ENCODE results near the gene MARCHF3. TPM values are rescaled to one million over a fixed set of nuclear protein-coding genes. Genes with fewer than 3 reads are reported as not detected.

MARCHF3 gene
- total RNA-seq, 4 donors from 2014 or later, result 1.7 to 13.9 (median 2.5) TPM

GRCh38 chr5:127002390-127002789 is 28.0 kb downstream of the MARCHF3 start:
- H3K27me3 ChIP-seq, result no peaks in the 10 kb centered on the region
- intact Hi-C loops (cut with DNase I), result no loop called here
- no peak overlapping the region for H3K27ac ChIP-seq (replicated peaks in 1 of 4)
- no peaks in the 10 kb centered on the region for H3K9me3 ChIP-seq
- no peak overlapping the region for H3K4me3 ChIP-seq
- DNase-seq (ENCODE audit: extremely low spot score), result no peak
- H3K36me3 ChIP-seq, result no peaks in the 10 kb centered on the region
- H3K4me1 ChIP-seq, result peaks cover 0 to 30% (median 2%) of the 10 kb centered on the region in 4 donors
- TF ChIP-seq POLR2AphosphoS5 (IDR thresholded peaks at IDR 0.05) (no peak), CTCF (IDR thresholded peaks at IDR 0.05) (no peak), POLR2A (IDR thresholded peaks at IDR 0.05; ENCODE audit: low read depth) (no peak), EP300 (IDR thresholded peaks at IDR 0.05) (no peak)
- WGBS, result 58% methylated on average over 3 of the region's 3 CpGs

- 79% methylated on average over 4 of the region's 4 CpGs for WGBS
- TF ChIP-seq CTCF (IDR thresholded peaks at IDR 0.05), result no peak
- no peak for TF ChIP-seq POLR2AphosphoS5 (IDR thresholded peaks at IDR 0.05)
- no peak for TF ChIP-seq POLR2A (IDR thresholded peaks at IDR 0.05; ENCODE audit: low read depth)
- TF ChIP-seq EP300 (IDR thresholded peaks at IDR 0.05), result no peak
- no peak for DNase-seq (ENCODE audit: extremely low spot score)
- Histone ChIP-seq H3K4me1 (peaks cover 0 to 28% (median 2%) of the 10 kb centered on the region in 4 donors), H3K4me3 (no peak overlapping the region), H3K27me3 (no peaks in the 10 kb centered on the region), H3K27ac (replicated peaks in 1 of 4) (no peak overlapping the region), H3K36me3 (no peaks in the 10 kb centered on the region), H3K9me3 (no peaks in the 10 kb centered on the region)
- intact Hi-C loops (cut with DNase I), result no loop called here
These were observed 28.6 kb downstream of the MARCHF3 start for GRCh38 chr5:127001621-127002296.

- H3K27ac ChIP-seq (replicated peaks in 1 of 4), result no peak overlapping the region
- no peaks in the 10 kb centered on the region for H3K27me3 ChIP-seq
- H3K9me3 ChIP-seq, result no peaks in the 10 kb centered on the region
- 78% methylated on average over 3 of the region's 3 CpGs for WGBS
- H3K36me3 ChIP-seq, result no peaks in the 10 kb centered on the region
- H3K4me3 ChIP-seq, result no peak overlapping the region
- TF ChIP-seq POLR2AphosphoS5 (IDR thresholded peaks at IDR 0.05), result no peak
- TF ChIP-seq POLR2A (IDR thresholded peaks at IDR 0.05; ENCODE audit: low read depth), result no peak
- TF ChIP-seq EP300 (IDR thresholded peaks at IDR 0.05), result no peak
- TF ChIP-seq CTCF (IDR thresholded peaks at IDR 0.05), result no peak
- no peak for DNase-seq (ENCODE audit: extremely low spot score)
- H3K4me1 ChIP-seq, result peaks cover 0 to 30% (median 2%) of the 10 kb centered on the region in 4 donors
- intact Hi-C loops (cut with DNase I), result no loop called here
These were observed 31.3 kb downstream of the MARCHF3 start for GRCh38 chr5:126998895-126999570.

- Histone ChIP-seq H3K27me3 (no peaks in the 10 kb centered on the region), H3K9me3 (no peaks in the 10 kb centered on the region), H3K4me1 (peaks cover 0 to 28% (median 2%) of the 10 kb centered on the region in 4 donors), H3K27ac (replicated peaks in 1 of 4) (no peak overlapping the region), H3K36me3 (no peaks in the 10 kb centered on the region), H3K4me3 (no peak overlapping the region)
- WGBS, result 42% methylated on average over 2 of the region's 2 CpGs
- no peak for TF ChIP-seq CTCF (IDR thresholded peaks at IDR 0.05)
- TF ChIP-seq POLR2AphosphoS5 (IDR thresholded peaks at IDR 0.05), result no peak
- no peak for TF ChIP-seq POLR2A (IDR thresholded peaks at IDR 0.05; ENCODE audit: low read depth)
- no peak for TF ChIP-seq EP300 (IDR thresholded peaks at IDR 0.05)
- intact Hi-C loops (cut with DNase I), result no loop called here
- no peak for DNase-seq (ENCODE audit: extremely low spot score)
These were observed 32.1 kb downstream of the MARCHF3 start for GRCh38 chr5:126998201-126998631.

All from esophagus muscularis mucosa (tissue), 4 donors.